A673 (cell line): Measurements from ENCODE around the gene DNAJC28. TPM values are rescaled to one million over a fixed set of nuclear protein-coding genes. Genes with fewer than 3 reads are reported as not detected.

Source experiments
- BruUV-seq: library from RNA; stranded (reverse); fragments of 400-500 nt; replicated peaks from 2 replicates; lab custom pipeline; 2021; lab: Mats Ljungman, UMichigan
- CTCF ChIA-PET: fragments of 300-600 bp; sonication (Branson Sonifier 250); formaldehyde crosslinking; loops from one replicate; lab custom pipeline; 2022; ENCODE audit warnings: antibody characterized with exemption; lab: Charles Lee
- POLR2A ChIA-PET: fragments of 300-600 bp; sonication (Branson Sonifier 250); formaldehyde crosslinking; loops from one replicate; lab custom pipeline; 2022; ENCODE audit warnings: antibody characterized with exemption; ENCODE audit not compliant: low non-redundant PET; lab: Charles Lee
- DNase-seq: peaks from one replicate; pipeline ENCODE4 v3.0.0-alpha.2; 2015; ENCODE audit warnings: low spot score
- H3K27ac ChIP-seq: fragments of 200-600 bp; sonication (generic); 2 replicates; pipeline ENCODE4 v1.5.1; 2016; ENCODE audit warnings: mixed run types, low read depth, mild to moderate bottlenecking, mixed read lengths, antibody characterized with exemption, low read length; ENCODE audit not compliant: poor library complexity, severe bottlenecking
- H3K27me3 ChIP-seq: fragments of 200-600 bp; sonication (generic); replicated peaks from 2 replicates; pipeline ENCODE4 v1.6.1; 2017; ENCODE audit warnings: mixed run types, low read depth, mild to moderate bottlenecking, mixed read lengths, antibody characterized with exemption, low read length; ENCODE audit not compliant: insufficient read depth, poor library complexity
- H3K36me3 ChIP-seq: fragments of 200-600 bp; sonication (generic); 2 replicates; pipeline ENCODE4 v1.6.1; 2016; ENCODE audit warnings: mixed run types, mild to moderate bottlenecking, mixed read lengths, antibody characterized with exemption, low read length; ENCODE audit not compliant: insufficient read depth, poor library complexity, severe bottlenecking
- H3K4me1 ChIP-seq: fragments of 200-600 bp; sonication (generic); 2 replicates; pipeline ENCODE4 v1.6.1; 2017; ENCODE audit warnings: mixed run types, mild to moderate bottlenecking, mixed read lengths, antibody characterized with exemption, low read length; ENCODE audit not compliant: insufficient read depth, poor library complexity, severe bottlenecking
- H3K4me3 ChIP-seq: fragments of 200-600 bp; sonication (generic); 2 replicates; pipeline ENCODE4 v1.5.1; 2016; ENCODE audit warnings: low read depth, mixed run types, mild to moderate bottlenecking, mixed read lengths, low read length; ENCODE audit not compliant: poor library complexity, severe bottlenecking
- H3K9me3 ChIP-seq: fragments of 200-600 bp; sonication (generic); 2 replicates; pipeline ENCODE4 v1.6.1; 2016; ENCODE audit warnings: mixed run types, low read depth, mild to moderate bottlenecking, mixed read lengths, antibody characterized with exemption, low read length; ENCODE audit not compliant: poor library complexity, severe bottlenecking
- CTCF ChIP-seq: fragments of 300-800, 200-600 bp; sonication (generic); conservative IDR thresholded peaks from 2 replicates; pipeline ENCODE4 v1.5.1; 2017; ENCODE audit warnings: low read depth, mild to moderate bottlenecking, antibody characterized with exemption, low read length, moderate library complexity, mixed read lengths
- EZH2 ChIP-seq: fragments of 200-600 bp; sonication (generic); IDR thresholded peaks from 2 replicates; pipeline ENCODE4 v1.6.1; 2017; ENCODE audit warnings: borderline replicate concordance, low read depth, mild to moderate bottlenecking, mixed read lengths, antibody characterized with exemption, low read length; ENCODE audit not compliant: poor library complexity, severe bottlenecking
- intact Hi-C: fragments of 100-400 bp; cut with micrococcal nuclease; formaldehyde crosslinking; loops from one replicate; pipeline ENCODE4 v1.10.0; 2022; ENCODE audit not compliant: unreplicated experiment
- total RNA-seq: library from RNA; stranded (reverse); gene quantifications from 2 replicates; pipeline ENCODE4 v1.2.3, GENCODE V29; 2021

DNAJC28 gene
- total RNA-seq, 1 experiment from 2014 or later: 1.7 TPM

GRCh38 chr21:33495743-33496142 lies 4.2 kb upstream of the DNAJC28 start:
- CTCF ChIA-PET: no interaction called here
- POLR2A ChIA-PET: interaction anchor here (0.6 kb wide), 1 partner anchor 606 kb away, joined by 3 read pairs; no protein-coding TSS in a partner anchor
- BruUV-seq: no TSS peak
- no peaks in the 10 kb centered on the region for H3K9me3 ChIP-seq
- peaks cover 2% of the 10 kb centered on the region for H3K4me1 ChIP-seq
- H3K27me3 ChIP-seq: no peaks in the 10 kb centered on the region
- H3K4me3 ChIP-seq: no peak overlapping the region
- intact Hi-C loops: no loop called here
- no peak overlapping the region for H3K27ac ChIP-seq
- H3K36me3 ChIP-seq: no peaks in the 10 kb centered on the region
- TF ChIP-seq CTCF (no peak), EZH2 (no peak)
- DNase-seq: no peak

GRCh38 chr21:33493756-33494155 lies 2.2 kb upstream of the DNAJC28 start:
- ChIA-PET CTCF (no interaction called here), POLR2A (no interaction called here)
- no peaks in the 10 kb centered on the region for H3K36me3 ChIP-seq
- H3K4me3 ChIP-seq: no peak overlapping the region
- no peak for TF ChIP-seq CTCF
- no TSS peak for BruUV-seq
- no peaks in the 10 kb centered on the region for H3K9me3 ChIP-seq
- intact Hi-C loops: no loop called here
- peaks cover 4% of the 10 kb centered on the region for H3K4me1 ChIP-seq
- no peaks in the 10 kb centered on the region for H3K27me3 ChIP-seq
- H3K27ac ChIP-seq: no peak overlapping the region
- no peak for DNase-seq

GRCh38 chr21:33492571-33492970 lies 1.1 kb upstream of the DNAJC28 start:
- peak; percentile 14 for DNase-seq
- no peak overlapping the region for H3K4me3 ChIP-seq

More at GRCh38 chr21:33492571-33492970, 1.1 kb upstream of the DNAJC28 start:
- Histone ChIP-seq H3K9me3 (no peaks in the 10 kb centered on the region), H3K27me3 (no peaks in the 10 kb centered on the region), H3K36me3 (no peaks in the 10 kb centered on the region), H3K4me1 (peaks cover 4% of the 10 kb centered on the region), H3K27ac (no peak overlapping the region)
- POLR2A ChIA-PET: interaction anchor here (1.8 kb wide), 1 partner anchor 13 kb away, joined by 7 read pairs; the partner anchor contains the start of gene TMEM50B
- CTCF ChIA-PET: no interaction called here
- intact Hi-C loops: no loop called here
- TF ChIP-seq CTCF (no peak), EZH2 (no peak)
- BruUV-seq: no TSS peak
